Trophoblast cell (in vitro differentiated cells and primary cell): Measurements from ENCODE around the gene PRKD2.

Experiments used
- DNase-seq, 2 donors: peaks; one replicate each; pipeline ENCODE4 v3.0.0-alpha.2; 2016
- H2AFZ ChIP-seq: 2 replicates; pipeline ENCODE4 v1.6.1; 2013; ENCODE audit warnings: low read length, moderate library complexity, mild to moderate bottlenecking; ENCODE audit not compliant: insufficient read depth, poor library complexity
- H2AK5ac ChIP-seq: 2 replicates; pipeline ENCODE4 v1.6.1; 2013; ENCODE audit warnings: mild to moderate bottlenecking, low read length
- H2BK120ac ChIP-seq: 2 replicates; pipeline ENCODE4 v1.6.1; 2013; ENCODE audit warnings: low read length, mild to moderate bottlenecking, moderate library complexity; ENCODE audit not compliant: insufficient read depth, poor library complexity
- H2BK12ac ChIP-seq: 2 replicates; pipeline ENCODE4 v1.6.1; 2013; ENCODE audit warnings: mild to moderate bottlenecking, low read length, moderate library complexity
- H2BK5ac ChIP-seq: 2 replicates; pipeline ENCODE4 v1.6.1; 2013; ENCODE audit warnings: low read length, low read depth, moderate library complexity, mild to moderate bottlenecking; ENCODE audit not compliant: poor library complexity
- H3K14ac ChIP-seq: 2 replicates; pipeline ENCODE4 v1.6.1; 2013; ENCODE audit warnings: mild to moderate bottlenecking, low read length
- H3K18ac ChIP-seq: 2 replicates; pipeline ENCODE4 v1.6.1; 2013; ENCODE audit warnings: mild to moderate bottlenecking, low read length
- H3K23ac ChIP-seq: 2 replicates; pipeline ENCODE4 v1.6.1; 2013; ENCODE audit warnings: low read length
- H3K27ac ChIP-seq: 2 replicates; pipeline ENCODE4 v1.5.1; 2013; ENCODE audit warnings: low read depth, mild to moderate bottlenecking, inconsistent platforms, low read length, moderate library complexity
- H3K27me3 ChIP-seq: 2 replicates; pipeline ENCODE4 v1.6.1; 2013; ENCODE audit warnings: inconsistent platforms, mild to moderate bottlenecking, low read length, moderate library complexity; ENCODE audit not compliant: insufficient read depth
- H3K36me3 ChIP-seq, 2 experiments: 1 replicate in 1 of 2; 2 replicates in 1 of 2; pipeline ENCODE4 v1.6.1; 2013; ENCODE audit warnings: low read length in 2 of 2, mild to moderate bottlenecking in 2 of 2, moderate library complexity in 1 of 2; ENCODE audit not compliant: insufficient read depth in 2 of 2, control insufficient read depth in 1 of 2
- H3K4ac ChIP-seq: 2 replicates; pipeline ENCODE4 v1.6.1; 2013; ENCODE audit warnings: low read depth, mild to moderate bottlenecking, low read length, moderate library complexity
- H3K4me1 ChIP-seq, 2 experiments: 1 replicate in 1 of 2; 2 replicates in 1 of 2; pipeline ENCODE4 v1.6.1; 2013; ENCODE audit warnings: low read length in 2 of 2, mild to moderate bottlenecking in 2 of 2, moderate library complexity in 1 of 2; ENCODE audit not compliant: insufficient read depth in 2 of 2, control insufficient read depth in 1 of 2
- H3K4me2 ChIP-seq: 2 replicates; pipeline ENCODE4 v1.6.1; 2013; ENCODE audit warnings: inconsistent platforms, mild to moderate bottlenecking, low read length, moderate library complexity
- H3K4me3 ChIP-seq: 2 replicates; pipeline ENCODE4 v1.5.1; 2013; ENCODE audit warnings: mild to moderate bottlenecking, low read depth, low read length, inconsistent platforms
- H3K79me1 ChIP-seq: one replicate; pipeline ENCODE4 v1.6.1; 2013; ENCODE audit warnings: low read length
- H3K79me2 ChIP-seq: 2 replicates; pipeline ENCODE4 v1.6.1; 2013; ENCODE audit warnings: low read length, mild to moderate bottlenecking; ENCODE audit not compliant: control insufficient read depth, insufficient read depth, poor library complexity
- H3K9ac ChIP-seq: 2 replicates; pipeline ENCODE4 v1.6.1; 2013; ENCODE audit warnings: mild to moderate bottlenecking, low read length
- H3K9me3 ChIP-seq: 2 replicates; pipeline ENCODE4 v1.6.1; 2013; ENCODE audit warnings: low read depth, mild to moderate bottlenecking, control low read depth, inconsistent platforms, low read length; ENCODE audit not compliant: insufficient read depth
- H4K12ac ChIP-seq: 2 replicates; pipeline ENCODE4 v1.6.1; 2013; ENCODE audit warnings: low read depth, mild to moderate bottlenecking, low read length, moderate library complexity
- H4K8ac ChIP-seq: 2 replicates; pipeline ENCODE4 v1.6.1; 2013; ENCODE audit warnings: low read depth, mild to moderate bottlenecking, low read length, moderate library complexity
- H4K91ac ChIP-seq: one replicate; pipeline ENCODE4 v1.6.1; 2013; ENCODE audit warnings: low read depth, mild to moderate bottlenecking, low read length, moderate library complexity
- WGBS: extraction: QIAGEN DNeasy Blood & Tissue Kit; methylation state at CpG from one replicate; pipeline ENCODE4 v1.1.7; 2013; ENCODE audit warnings: missing lambda C conversion rate; ENCODE audit not compliant: insufficient read length, insufficient coverage; ENCODE audit errors: extremely low coverage; 5-methylcytosine and 5-hydroxymethylcytosine counted together

Gene PRKD2

GRCh38 chr19:46654621-46655152 lies 62.2 kb downstream of the PRKD2 start:
- Histone ChIP-seq H3K4me2 (no peak overlapping the region), H3K4me1 (peaks cover 0 to 7% of the 10 kb centered on the region in 2 experiments), H2BK120ac (no peak overlapping the region), H4K91ac (no peak overlapping the region), H3K27ac (peak overlapping the region; percentile 2), H4K12ac (no peak overlapping the region), H3K4me3 (no peak overlapping the region), H2AK5ac (no peak overlapping the region), H3K4ac (no peak overlapping the region), H2AFZ (no peak overlapping the region), H3K14ac (no peak overlapping the region), H3K36me3 (peaks cover 5 to 15% of the 10 kb centered on the region in 2 experiments), H2BK12ac (no peak overlapping the region), H3K9ac (no peak overlapping the region), H2BK5ac (no peak overlapping the region), H3K79me1 (peaks cover 3% of the 10 kb centered on the region), H3K9me3 (peaks cover 4% of the 10 kb centered on the region), H3K79me2 (no peaks in the 10 kb centered on the region), H3K27me3 (peaks cover 2% of the 10 kb centered on the region), H4K8ac (no peak overlapping the region), H3K23ac (no peak overlapping the region), H3K18ac (no peak overlapping the region)
- no CpG with 5 or more reads among the region's 16 CpGs for WGBS
- DNase-seq: no peak

- Histone ChIP-seq H4K91ac (no peak overlapping the region), H3K4ac (no peak overlapping the region), H2BK5ac (no peak overlapping the region), H2AK5ac (no peak overlapping the region), H2BK12ac (no peak overlapping the region), H3K36me3 (peaks cover 5 to 21% of the 10 kb centered on the region in 2 experiments), H3K4me1 (peaks cover 0 to 4% of the 10 kb centered on the region in 2 experiments), H3K79me1 (no peaks in the 10 kb centered on the region), H2BK120ac (no peak overlapping the region), H3K14ac (no peak overlapping the region), H3K23ac (no peak overlapping the region), H4K12ac (no peak overlapping the region), H4K8ac (no peak overlapping the region), H3K18ac (no peak overlapping the region), H3K9ac (no peak overlapping the region), H3K27ac (no peak overlapping the region), H3K9me3 (peaks cover 24% of the 10 kb centered on the region), H3K4me3 (no peak overlapping the region), H3K79me2 (no peaks in the 10 kb centered on the region), H3K4me2 (no peak overlapping the region), H2AFZ (no peak overlapping the region), H3K27me3 (peaks cover 30% of the 10 kb centered on the region)
- DNase-seq: peak in 1 of 2 donors; percentile 28
- no CpG with 5 or more reads among the region's 7 CpGs for WGBS
Measured at GRCh38 chr19:46650445-46650844, 66.5 kb downstream of the PRKD2 start.

GRCh38 chr19:46648961-46649960 lies 67.7 kb downstream of the PRKD2 start:
- Histone ChIP-seq H3K4me1 (peaks cover 0 to 4% of the 10 kb centered on the region in 2 experiments), H2BK12ac (no peak overlapping the region), H3K79me2 (no peaks in the 10 kb centered on the region), H2AFZ (no peak overlapping the region), H3K4ac (no peak overlapping the region), H3K4me3 (no peak overlapping the region), H4K8ac (no peak overlapping the region), H3K18ac (no peak overlapping the region), H3K27ac (no peak overlapping the region), H3K23ac (no peak overlapping the region), H3K27me3 (peaks cover 30% of the 10 kb centered on the region), H2AK5ac (no peak overlapping the region), H3K9ac (no peak overlapping the region), H3K79me1 (no peaks in the 10 kb centered on the region), H3K4me2 (peak overlapping the region; percentile 36), H3K36me3 (peaks cover 5 to 18% of the 10 kb centered on the region in 2 experiments), H2BK5ac (no peak overlapping the region), H2BK120ac (no peak overlapping the region), H4K12ac (no peak overlapping the region), H3K9me3 (peaks cover 24% of the 10 kb centered on the region), H3K14ac (no peak overlapping the region), H4K91ac (no peak overlapping the region)
- WGBS: no CpG with 5 or more reads among the region's 144 CpGs
- no peak for DNase-seq

- Histone ChIP-seq H3K9ac (no peak overlapping the region), H3K23ac (no peak overlapping the region), H2AFZ (no peak overlapping the region), H3K4me1 (no peaks in the 10 kb centered on the region), H3K27ac (no peak overlapping the region), H4K8ac (no peak overlapping the region), H3K79me2 (no peaks in the 10 kb centered on the region), H3K79me1 (no peaks in the 10 kb centered on the region), H3K27me3 (peaks cover 30% of the 10 kb centered on the region), H3K9me3 (peaks cover 24% of the 10 kb centered on the region), H2BK120ac (no peak overlapping the region), H2BK5ac (no peak overlapping the region), H4K91ac (no peak overlapping the region), H3K14ac (no peak overlapping the region), H2AK5ac (no peak overlapping the region), H3K18ac (no peak overlapping the region), H4K12ac (no peak overlapping the region), H3K36me3 (peaks cover 5 to 18% of the 10 kb centered on the region in 2 experiments), H3K4me2 (no peak overlapping the region), H2BK12ac (no peak overlapping the region), H3K4me3 (no peak overlapping the region), H3K4ac (no peak overlapping the region)
- WGBS: no CpG with 5 or more reads among the region's 63 CpGs
- no peak for DNase-seq
Measured at GRCh38 chr19:46648060-46648960, 68.6 kb downstream of the PRKD2 start.
